GM20431 (cell line): ENCODE results near the gene HOXC11.

Source experiments
- in situ Hi-C: fragments of 300-500 bp; cut with MseI, MboI; formaldehyde crosslinking; loops from one replicate; pipeline ENCODE4 v1.15.0; 2020; ENCODE audit warnings: low sequenced_read_pairs; ENCODE audit not compliant: unreplicated experiment

HOXC11 gene

GRCh38 chr12:53956251-53956887 lies 16.6 kb upstream of the HOXC11 start:
- in situ Hi-C loops: no loop called here

GRCh38 chr12:53956914-53957536 lies 15.9 kb upstream of the HOXC11 start:
- in situ Hi-C loops: no loop called here

- in situ Hi-C loops: no loop called here
Measured at GRCh38 chr12:53958128-53958527, 14.8 kb upstream of the HOXC11 start.

DNA sequence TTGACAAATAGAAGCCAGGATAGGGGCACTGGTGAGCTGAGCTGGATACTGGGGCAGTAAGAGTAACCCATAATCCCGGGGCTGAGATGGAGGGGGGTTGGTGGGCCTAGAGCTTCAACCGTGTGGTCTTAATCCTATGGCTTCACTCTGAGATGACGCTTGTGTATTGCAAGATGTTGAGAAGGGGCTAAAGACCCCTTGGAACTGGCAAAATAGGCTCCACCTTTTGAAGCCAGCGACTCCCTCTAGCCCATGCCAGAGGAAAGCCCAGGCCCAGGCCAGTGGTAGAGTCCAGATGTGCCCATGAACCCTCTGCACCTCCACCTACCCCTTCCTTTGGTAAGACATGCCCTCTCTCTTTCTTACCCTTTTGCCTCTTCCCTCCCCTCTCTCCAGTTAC lies 13.6 kb upstream of the HOXC11 start:
- in situ Hi-C loops: no loop called here

DNA sequence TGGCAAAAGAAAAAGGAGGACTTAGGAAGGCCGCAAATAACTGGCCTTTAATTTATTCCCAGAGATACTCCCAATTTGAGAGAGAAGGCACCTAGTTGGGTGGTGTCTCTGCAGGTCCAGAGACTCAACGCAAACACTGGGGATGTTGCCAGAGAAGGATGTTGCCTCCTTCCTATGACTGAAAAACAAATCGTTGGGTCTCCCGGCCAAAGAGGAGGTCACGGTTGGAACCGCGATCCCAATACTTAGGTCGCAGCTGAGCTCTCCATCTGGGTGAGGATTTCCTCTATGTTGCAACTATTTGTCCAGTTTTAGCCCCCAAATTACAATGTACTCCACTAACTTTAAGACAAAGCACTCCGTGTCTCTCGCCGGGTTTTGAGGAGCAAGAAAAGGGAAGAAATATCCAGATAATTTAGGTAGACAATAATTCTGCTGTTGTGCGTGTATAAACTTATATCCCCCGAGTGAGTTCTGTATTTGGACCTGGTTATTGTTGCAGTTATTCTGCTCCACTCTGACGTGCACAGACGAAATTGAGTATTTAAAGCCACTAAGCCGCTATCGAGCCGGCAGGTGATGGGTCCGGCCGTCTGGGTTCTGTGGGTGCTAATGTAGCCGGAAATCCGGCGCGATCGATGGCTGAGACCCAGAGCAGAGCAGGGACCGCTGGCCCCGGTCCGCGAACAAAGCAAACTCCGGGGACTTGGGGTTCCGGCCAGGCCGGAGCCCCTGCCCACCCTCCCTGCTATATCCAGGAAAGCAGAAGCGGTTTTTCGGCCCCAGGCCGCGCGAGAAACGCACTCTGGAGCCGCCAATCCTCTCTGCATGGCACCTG lies 12.5 kb upstream of the HOXC11 start:
- in situ Hi-C loops: no loop called here

DNA sequence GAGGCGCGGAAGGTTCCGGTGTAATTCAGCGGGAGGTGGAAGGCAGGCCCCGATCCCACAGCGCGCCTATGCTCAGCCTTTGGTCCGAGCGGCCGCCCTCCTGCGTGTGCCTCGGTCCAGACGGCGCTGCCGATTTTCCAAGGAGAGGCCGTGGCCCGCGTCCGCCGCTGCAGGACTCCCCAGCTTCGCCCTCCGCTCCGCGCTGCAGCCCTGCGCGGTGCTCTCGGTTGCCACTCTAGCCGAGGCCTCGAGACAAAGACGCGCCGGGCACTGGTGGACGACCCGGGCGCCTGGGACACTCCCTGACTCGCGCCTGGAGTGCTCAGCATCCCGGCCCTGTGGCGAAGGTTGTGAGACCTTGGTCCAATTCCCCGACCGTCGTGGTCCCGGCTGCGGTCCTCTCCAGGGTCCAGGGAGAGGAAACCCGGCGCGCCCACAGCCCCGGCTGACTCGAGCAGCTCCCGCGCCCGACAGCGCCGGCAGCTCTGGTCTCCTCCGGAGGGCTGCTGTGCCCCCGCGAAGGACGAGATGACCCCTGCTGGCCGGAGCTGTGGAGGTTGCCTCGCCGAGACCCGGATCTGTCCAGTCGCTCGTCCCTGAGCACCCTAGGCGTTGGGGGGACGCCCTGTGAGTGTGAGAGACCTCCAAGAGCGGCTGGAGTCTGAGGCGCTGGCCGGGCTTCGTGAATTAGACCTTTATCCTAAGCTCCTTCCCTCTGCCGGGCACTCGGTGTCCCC lies 11.7 kb upstream of the HOXC11 start:
- in situ Hi-C loops: no loop called here

DNA sequence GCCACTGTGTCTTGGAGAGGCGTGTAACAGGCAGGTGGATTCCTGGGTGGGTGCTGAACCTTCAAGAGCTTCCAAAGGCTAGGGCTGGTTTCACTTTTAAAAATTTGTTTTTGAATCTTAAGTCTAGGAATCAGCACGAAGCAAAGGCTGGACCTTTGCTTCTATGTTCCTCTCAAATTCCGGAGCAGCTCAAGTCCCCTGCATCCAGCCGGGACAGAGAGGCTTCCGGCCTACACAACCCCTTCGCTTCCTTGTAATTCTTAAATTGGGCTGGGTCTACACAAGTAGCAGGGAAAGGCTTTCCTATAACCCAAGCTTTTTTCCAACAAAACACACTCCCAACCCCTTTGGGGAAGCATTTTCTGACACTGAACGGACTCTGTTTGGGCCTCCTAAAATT lies 9.9 kb upstream of the HOXC11 start:
- in situ Hi-C loops: no loop called here

- in situ Hi-C loops: no loop called here
Measured at GRCh38 chr12:53963434-53964314, 9.3 kb upstream of the HOXC11 start.

DNA sequence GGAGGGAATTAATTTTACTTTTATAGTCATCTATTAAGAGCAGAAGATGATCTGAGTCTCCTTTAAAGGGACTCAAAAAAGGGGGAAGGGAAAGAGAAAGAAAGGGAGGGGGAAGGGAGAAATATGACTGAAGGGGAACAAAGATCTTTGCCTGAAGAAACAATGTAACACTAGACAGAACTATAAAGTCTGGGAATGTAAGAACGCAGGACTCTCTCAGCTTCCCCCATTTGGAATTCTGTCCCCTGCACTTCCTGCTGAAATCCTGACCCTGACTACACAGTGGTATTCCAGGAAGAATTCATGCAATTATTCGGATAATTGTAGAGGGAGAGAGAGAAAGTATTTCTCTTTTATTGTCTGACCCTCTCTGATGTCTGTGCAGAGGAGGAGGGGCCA lies 8.6 kb upstream of the HOXC11 start:
- in situ Hi-C loops: no loop called here

DNA sequence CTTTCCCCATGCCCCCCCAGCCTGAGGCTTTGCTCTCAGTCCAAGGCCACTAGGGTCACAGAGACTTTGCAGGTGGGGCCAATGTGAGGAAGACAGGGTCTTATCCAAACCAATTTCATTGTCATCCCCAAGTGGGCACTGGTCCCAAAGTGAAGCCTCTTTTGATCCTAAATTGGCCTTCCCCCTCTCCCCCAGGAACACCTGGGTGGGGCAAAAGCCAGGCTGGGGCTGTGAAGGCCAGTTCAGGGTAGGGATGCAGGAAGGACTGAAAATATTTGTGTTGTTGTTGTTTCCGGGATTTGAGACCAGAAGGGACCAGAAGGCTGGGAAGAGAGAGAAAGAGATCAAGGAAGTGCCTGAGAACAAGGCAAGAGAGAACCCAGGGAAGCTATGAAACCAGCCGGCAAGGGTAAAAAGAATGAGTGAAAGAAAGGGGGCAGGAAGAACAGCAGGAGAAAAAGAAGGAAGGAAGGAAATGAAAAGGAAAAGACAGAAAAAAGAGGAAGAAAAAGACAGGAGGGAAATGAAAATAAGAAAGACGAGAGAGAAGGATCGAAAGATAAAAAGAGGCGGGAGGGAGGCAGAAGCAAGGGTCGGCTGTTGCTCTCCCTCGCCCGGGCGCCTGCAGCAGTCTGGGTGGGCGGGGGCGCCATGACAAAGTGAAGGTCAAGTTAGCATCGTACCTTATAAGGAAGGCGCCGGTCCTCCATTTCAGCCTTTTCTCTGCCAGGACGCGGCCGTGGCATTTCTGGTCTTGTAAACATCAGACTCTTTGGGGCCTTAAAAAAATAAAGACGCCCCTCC lies 7.4 kb upstream of the HOXC11 start:
- in situ Hi-C loops: no loop called here

DNA sequence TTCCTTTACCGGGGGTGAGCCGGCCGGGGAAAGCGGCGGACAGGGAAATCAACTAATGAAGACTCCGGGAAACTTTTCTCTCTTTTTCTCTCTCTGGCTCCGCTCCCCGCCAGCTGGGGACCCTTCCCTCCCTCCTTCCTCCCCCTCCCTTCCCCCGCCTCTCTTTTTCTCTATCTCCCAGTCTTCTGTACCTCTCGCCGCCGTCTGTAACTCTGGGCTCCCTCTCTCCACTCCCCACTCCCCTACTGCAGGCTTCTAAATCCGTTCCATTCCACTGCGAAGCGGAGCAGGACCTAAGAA lies 6.9 kb upstream of the HOXC11 start:
- in situ Hi-C loops: no loop called here

DNA sequence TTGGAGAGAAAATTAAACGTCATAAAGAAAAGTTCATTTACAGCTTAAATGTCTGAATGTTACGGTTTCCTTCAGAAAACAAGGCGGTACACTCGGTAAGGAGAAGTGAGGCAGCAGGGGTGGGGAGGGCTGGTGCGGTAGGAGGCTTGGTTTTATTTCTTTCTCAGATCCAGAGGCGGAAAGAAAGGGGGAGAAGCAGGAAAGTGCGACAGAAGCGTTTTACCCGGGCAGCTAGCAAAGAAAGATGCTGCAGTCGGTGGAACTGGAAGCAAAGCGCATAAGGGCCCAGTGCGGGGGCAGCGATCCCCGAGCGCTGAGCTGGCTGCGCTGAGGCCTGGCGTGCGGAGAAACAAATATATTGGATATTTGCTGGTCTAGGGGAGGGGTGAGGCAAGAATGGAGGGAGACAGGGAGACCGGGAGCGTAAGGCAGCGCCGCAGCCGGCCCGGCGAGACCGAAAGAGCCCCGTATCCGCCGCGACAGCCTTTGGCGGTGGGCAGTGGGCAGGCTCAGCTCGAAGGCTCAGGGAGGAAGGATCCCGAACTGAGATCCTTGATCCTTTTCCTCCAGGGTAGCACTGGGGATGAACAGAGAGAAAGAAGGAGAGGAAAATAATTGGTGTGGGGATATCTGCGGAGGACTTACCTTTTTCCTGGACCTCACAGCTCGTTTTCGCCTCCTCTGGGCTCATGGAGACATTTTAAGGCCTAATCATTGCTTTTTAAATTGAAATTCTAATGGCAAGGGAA lies 6.4 kb upstream of the HOXC11 start:
- in situ Hi-C loops: no loop called here

- in situ Hi-C loops: no loop called here
Measured at GRCh38 chr12:53967421-53967925, 5.5 kb upstream of the HOXC11 start.

DNA sequence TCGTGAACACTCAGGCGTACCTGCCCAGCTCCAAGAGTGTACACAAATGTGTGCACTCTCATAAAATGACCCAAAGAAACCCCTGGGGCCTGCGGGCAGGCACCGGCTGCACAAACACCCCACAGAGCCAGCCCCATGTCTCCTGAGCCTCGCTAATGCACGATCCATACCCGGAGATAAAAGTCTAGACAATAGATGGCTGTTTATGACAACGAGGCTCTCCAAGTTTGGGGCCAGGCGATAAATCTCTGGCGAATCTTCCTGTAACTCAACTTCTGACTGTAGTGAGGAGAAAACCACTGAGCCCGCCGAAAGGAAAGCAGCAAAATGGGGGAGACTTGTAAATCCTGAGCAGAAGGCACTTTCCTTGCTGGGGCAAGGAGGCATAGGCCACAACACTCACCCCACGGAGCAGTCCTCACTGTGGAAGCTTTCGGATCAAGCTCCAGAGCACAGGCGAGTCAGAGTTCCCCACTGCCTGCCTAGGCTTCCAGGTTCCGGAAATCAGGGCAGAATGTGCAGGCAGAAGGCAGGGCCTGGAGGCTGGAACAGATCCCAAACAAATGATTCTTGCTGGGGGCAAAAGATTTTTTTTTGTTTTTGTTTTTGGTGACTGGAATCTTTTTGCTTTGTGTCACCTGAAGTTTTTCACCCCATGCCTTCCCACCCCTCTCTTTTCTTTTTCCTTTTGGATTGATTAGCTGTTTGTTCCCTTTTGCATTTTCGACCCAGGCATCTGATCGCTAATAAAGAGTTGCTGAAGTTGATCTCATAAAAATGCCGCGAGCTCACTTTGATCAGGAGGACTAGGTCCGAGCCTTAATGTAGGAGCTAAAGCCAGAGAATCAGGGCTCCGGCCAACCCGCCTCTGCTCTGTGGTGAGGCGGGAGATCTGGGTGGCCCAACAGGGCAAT lies 4.5 kb upstream of the HOXC11 start:
- in situ Hi-C loops: no loop called here

DNA sequence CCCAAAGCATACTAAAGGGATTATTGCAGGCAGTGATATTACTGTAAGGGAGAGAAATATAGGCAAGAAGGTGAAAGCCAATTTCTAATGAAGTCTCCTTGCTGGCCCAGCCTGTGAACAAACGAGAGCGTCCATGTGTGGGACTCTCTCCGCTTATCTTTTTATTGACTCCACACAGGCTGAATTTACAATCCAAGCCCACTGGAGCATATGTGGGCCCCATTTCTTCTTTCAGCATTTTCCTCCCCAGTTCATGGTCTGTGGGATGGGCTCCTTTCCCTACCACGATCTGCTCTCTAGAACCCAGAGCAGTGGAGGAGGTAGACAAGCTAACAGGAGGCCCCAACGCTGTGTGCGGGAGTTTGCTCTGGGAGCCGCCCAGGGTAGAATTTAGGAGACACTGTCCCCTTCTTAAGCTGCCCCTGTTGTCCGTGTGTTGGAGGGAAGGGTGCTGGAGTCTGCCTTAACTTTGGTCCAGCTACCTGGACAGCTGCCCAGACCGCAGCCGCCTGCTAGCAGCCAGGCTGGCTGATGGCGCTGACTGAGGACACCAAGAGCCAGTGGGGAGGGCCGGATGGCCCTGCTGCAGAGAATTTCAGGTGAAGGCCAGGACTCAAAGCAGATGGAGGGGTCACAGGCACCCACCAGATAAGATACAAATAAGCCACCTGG lies 3.2 kb upstream of the HOXC11 start:
- in situ Hi-C loops: no loop called here

DNA sequence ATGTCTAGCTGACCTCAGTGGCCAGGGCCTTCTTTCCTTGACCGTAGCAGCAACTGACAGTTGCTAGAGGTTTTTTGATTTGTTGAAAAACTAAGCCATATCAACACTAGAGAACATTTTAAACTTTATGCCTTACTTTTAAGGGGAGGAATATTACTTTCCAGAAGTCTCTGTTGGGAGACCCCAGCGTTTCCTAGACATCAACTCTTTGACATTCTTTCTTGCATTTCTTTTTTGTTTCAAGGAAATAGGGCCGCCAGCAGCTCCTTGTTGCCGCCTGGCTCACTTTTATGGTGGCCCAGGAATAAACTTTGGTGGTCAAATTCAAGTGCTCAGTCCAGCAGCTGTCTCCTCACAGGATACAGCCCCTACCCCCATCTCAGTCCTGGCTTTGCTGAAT lies 2.5 kb upstream of the HOXC11 start:
- in situ Hi-C loops: no loop called here

GRCh38 chr12:53971129-53971528 lies 1.8 kb upstream of the HOXC11 start:
- in situ Hi-C loops: no loop called here
